HG02840 (cell line): Measurements from ENCODE around the gene RFXAP.

ENCODE experiments used
- ATAC-seq: cut with Tn5 transposase; IDR thresholded peaks from one replicate; pipeline ENCODE4 v1.9.1; 2021; ENCODE audit warnings: mild to moderate bottlenecking, moderate library complexity, moderate number of reproducible peaks; ENCODE audit not compliant: unreplicated experiment, low FRiP score

Gene RFXAP

GRCh38 chr13:36814465-36814864 is 4.6 kb upstream of the RFXAP start:
- no peak for ATAC-seq

- ATAC-seq = no peak
Measured at GRCh38 chr13:36815062-36815461, 4.0 kb upstream of the RFXAP start.

- ATAC-seq = peak; percentile 9
Measured at GRCh38 chr13:36817996-36818803, 822 bp upstream of the RFXAP start.

GRCh38 chr13:36819739-36820090 is 693 bp downstream of the RFXAP start:
- no peak for ATAC-seq

GRCh38 chr13:36820222-36820621 is 1.2 kb downstream of the RFXAP start:
- ATAC-seq = no peak

GRCh38 chr13:36822785-36823184 is 3.8 kb downstream of the RFXAP start:
- ATAC-seq = no peak

GRCh38 chr13:36829753-36830152 is 10.7 kb downstream of the RFXAP start:
- no peak for ATAC-seq

- no peak for ATAC-seq
Measured at GRCh38 chr13:36831291-36831690, 12.3 kb downstream of the RFXAP start.

- no peak for ATAC-seq
Measured at GRCh38 chr13:36834299-36834698, 15.3 kb downstream of the RFXAP start.

GRCh38 chr13:36837354-36838092 is 18.5 kb downstream of the RFXAP start:
- ATAC-seq = no peak

- no peak for ATAC-seq
Measured at GRCh38 chr13:36839281-36839680, 20.3 kb downstream of the RFXAP start.

GRCh38 chr13:36839981-36840380 is 21.0 kb downstream of the RFXAP start:
- ATAC-seq = no peak

- no peak for ATAC-seq
Measured at GRCh38 chr13:36840718-36841250, 21.8 kb downstream of the RFXAP start.

- ATAC-seq = no peak
Measured at GRCh38 chr13:36841391-36841790, 22.4 kb downstream of the RFXAP start.

- no peak for ATAC-seq
Measured at GRCh38 chr13:36847606-36848005, 28.6 kb downstream of the RFXAP start.

GRCh38 chr13:36848199-36848982 is 29.4 kb downstream of the RFXAP start:
- ATAC-seq = no peak

- ATAC-seq = no peak
Measured at GRCh38 chr13:36850790-36851438, 31.9 kb downstream of the RFXAP start.

- ATAC-seq = no peak
Measured at GRCh38 chr13:36857253-36857652, 38.2 kb downstream of the RFXAP start.

- no peak for ATAC-seq
Measured at GRCh38 chr13:36858290-36858689, 39.3 kb downstream of the RFXAP start.

- no peak for ATAC-seq
Measured at GRCh38 chr13:36859259-36859658, 40.2 kb downstream of the RFXAP start.
